Esophagus mucosa (tissue), 1 donor: ENCODE measurements around the gene IQCM. TPM values are rescaled to one million over a fixed set of nuclear protein-coding genes. Genes with fewer than 3 reads are reported as not detected.
A peak's percentile ranks its signal among the peaks of the same experiment; 100 is the strongest.

Source experiments
- ATAC-seq: fragments of 200-7000 bp; cut with Tn5 transposase; one replicate; pipeline ENCODE4 v1.9.1; 2020
- total RNA-seq: library from RNA; stranded (reverse); gene quantifications from one replicate; pipeline ENCODE4 v1.2.4, GENCODE V29; 2023
- donor health status: DM: yes; HTN: yes; CAD: no.

IQCM gene, protein sequence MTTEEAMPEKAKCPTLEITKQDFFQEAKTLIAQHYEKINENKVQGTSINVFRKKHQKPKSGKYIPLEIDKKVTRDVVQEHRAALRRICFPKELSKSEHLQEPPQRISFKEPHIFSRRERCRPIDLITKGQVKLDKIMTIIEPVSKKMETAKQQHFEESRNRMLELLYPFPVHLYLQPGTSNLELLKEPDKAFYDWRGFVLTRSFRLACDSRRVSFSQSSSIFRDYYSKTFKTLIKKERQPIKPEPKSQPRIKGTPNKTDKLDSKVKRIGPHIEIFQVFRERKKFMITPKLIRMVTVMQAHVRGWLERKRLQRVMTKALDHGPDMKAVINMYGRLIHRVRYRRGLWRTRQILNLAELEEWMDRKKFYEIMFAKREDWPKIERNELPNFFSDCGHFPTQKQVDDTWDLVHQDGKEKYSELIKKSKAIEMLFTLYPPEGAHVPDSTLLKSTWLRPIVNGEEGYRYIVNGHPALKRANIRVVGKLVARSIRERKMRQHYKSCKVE
- not detected for total RNA-seq

- ATAC-seq = no peak
These were observed at the start of gene IQCM for GRCh38 chr4:149815743-149816142. TSS of gene IQCM (minus strand) at chr4:149815843. CDS start at chr4:149742691, 73,152 bp downstream.

DNA sequence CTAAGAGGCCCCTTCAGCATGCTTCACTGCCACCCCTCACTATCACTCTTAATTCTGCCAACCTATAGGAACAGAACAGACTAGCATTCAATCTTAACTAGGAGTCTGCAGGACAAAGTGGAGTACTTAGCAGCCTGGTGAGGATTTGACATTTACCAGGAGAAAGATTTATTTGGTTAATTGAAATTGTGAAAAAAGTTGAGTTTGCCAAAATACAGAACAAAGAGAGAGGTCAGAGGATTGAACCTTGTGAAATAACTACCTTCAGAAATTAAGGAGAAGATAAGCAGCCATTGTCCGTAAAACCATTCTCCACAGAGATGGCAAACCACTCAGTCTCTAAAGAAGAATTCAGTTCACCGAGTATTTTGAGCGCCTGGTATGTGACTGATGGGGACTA, 41.8 kb upstream of the IQCM start:
- ATAC-seq = no peak

GRCh38 chr4:149845743-149846142, 30.1 kb upstream of the IQCM start:
- ATAC-seq = no peak

DNA sequence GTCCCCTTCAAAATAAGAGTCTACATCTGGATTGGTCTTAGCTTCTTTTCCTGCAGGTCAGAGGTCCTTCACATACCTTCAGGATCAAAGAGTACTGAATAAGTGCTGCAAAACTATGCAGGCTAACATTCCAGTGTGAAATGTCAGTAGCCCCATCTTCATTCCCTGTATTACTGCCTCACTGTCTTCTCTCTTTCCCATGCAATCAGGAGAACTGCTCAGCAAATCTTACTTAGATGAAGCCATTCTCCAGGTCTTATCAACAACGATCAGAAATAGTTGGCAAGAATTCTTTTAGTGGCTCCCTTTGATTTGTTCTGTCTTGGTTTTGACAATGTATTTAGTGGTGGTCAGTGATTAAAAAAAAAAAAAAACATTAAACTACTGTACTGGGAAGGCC, 26.0 kb upstream of the IQCM start:
- no peak for ATAC-seq

DNA sequence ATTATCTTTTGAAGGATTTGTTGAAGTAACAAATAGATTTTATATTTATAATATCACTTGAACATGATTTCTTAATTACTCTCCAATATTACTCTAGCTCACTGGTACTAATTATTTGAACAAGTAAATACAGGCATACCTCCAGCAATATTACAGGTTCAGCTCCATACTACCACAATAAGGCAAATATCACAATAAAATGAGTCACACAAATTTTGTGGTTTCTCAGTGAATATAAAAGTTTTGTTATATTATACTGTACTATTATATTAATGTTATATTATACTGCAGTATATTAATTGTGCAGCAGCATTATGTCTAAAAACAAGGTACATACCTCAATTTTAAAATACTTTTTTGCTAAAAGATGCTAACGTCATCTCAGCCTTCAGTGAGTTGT, 22.4 kb upstream of the IQCM start:
- ATAC-seq = no peak

GRCh38 chr4:149836546-149836945, 20.9 kb upstream of the IQCM start:
- ATAC-seq = no peak

DNA sequence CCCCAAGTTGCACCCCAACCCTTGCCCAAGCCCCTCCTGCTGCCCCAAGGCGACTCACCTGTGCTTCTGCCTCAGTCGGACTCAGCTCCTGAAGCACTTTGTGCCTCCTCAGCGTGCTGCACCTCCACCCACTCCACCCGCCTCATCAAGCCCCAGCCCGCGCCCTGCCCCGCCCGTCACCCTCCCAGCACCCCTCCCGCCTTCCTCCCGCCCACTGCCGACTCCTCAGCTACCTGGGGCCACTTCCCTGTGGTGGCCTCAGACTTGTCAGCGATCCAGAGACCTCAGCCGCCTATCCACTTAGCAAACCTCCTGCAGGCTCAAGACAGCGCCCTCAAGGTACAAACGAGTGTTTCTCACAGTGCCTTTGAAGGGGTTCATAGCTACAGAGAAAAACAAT, 19.6 kb upstream of the IQCM start:
- ATAC-seq = no peak

DNA sequence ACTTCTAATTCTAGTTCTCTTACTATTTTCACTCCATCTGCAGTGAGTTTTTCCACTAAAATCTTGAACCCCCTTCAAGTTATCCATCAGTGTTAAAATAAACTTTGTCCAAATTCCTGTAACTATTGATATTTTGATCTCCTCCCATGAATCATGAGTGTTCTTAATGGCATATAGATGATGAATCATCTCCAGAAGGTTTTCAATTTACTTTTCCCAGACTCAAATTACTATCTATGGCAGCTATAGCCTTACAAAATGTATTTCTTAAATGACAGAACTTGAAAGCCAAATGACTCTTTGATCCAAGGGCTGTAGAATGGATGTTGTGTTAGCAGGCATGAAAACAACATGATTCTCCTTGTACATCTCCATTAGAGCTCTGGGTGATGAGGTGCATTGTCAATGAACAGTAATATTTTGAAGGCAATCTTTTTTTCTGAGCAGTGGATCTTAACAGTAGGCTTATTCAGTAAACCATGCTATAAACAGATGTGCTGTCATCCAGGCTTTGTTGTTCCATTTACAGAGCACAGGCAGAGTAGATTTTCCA, 16.1 kb upstream of the IQCM start:
- ATAC-seq = no peak

GRCh38 chr4:149830823-149831222, 15.2 kb upstream of the IQCM start:
- ATAC-seq = no peak

DNA sequence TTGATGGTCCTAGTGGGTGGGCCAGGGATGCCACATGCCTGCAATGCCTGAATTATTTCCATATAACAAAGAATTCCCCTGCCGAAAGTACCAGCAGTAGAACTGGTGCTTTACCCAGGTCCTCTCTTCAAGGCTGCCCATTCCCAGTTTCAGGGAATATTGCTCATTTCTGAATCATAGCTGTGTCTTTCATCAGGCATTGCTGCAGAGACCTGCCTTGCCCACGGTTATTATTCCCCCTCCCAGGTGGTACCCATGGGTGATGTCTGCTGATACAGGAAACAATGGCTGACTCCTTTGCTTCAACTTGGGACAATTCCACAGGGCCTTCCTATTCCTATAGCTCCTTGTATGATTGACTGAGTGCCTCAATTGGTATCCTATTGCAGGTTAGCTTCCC, 9.7 kb upstream of the IQCM start:
- ATAC-seq = no peak

DNA sequence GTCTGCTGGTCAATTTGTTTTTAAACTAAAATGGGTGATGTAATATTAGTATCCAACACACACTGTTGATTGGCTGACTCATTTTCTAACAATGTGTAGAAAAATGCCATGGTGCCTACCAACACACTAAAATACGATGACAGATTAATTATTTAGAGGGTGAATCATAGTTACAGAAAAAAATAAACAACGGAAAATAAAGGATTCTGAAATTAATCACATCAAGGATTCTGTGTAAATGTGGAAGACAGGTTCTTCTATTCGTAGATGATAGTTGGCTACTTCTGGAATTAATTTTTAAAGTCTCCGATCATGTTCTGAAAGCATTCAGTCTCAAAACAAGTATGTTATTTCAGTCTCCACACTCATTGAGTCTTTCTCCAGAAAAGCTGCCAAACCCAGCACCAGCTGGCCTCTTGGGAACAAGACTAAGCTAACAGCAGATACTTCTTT, 8.2 kb upstream of the IQCM start:
- no peak for ATAC-seq

DNA sequence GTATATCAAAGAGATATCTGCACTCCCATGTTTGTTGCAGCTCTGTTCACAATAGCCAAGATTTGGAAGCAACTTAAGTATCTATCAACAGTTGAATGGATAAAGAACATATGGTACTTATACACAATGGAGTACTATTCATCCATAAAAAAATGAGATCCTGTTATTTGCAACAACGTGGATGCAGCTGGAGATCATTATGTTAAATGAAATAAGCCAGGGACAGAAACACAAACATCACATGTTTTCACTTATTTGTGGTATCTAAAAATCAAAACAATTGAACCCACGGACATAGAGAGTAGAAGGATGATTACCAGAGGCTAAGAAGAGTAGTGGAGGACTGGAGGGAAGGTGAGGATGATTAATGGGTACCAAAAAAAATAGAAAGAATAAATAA, 14.2 kb downstream of the IQCM start:
- ATAC-seq = no peak

DNA sequence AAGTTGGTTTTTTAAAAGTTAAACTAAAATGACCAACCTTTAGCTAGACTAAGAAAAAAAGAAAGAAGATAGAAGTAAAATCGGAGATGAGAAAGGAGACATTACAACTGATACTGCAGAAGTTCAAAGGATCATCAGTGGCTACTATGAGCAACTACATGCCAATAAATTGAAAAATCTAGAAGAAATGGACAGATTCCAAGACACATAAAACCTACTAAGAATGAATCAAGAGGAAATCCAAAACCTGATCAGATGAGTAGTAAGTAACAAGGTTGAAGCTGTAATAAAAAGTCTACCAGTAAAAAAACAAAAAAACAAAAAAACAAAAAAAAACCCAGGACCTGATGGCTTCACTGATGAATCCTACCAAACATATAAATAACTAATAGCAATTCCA, 16.1 kb downstream of the IQCM start:
- no peak for ATAC-seq

GRCh38 chr4:149796381-149796780, 19.3 kb downstream of the IQCM start:
- peak; percentile 25 for ATAC-seq

GRCh38 chr4:149795256-149795655, 20.4 kb downstream of the IQCM start:
- ATAC-seq = no peak

- no peak for ATAC-seq
These were observed 21.3 kb downstream of the IQCM start for GRCh38 chr4:149794352-149794751.

GRCh38 chr4:149793459-149793858, 22.2 kb downstream of the IQCM start:
- ATAC-seq = no peak

GRCh38 chr4:149791851-149792250, 23.8 kb downstream of the IQCM start:
- no peak for ATAC-seq

GRCh38 chr4:149790172-149790907, 25.3 kb downstream of the IQCM start:
- no peak for ATAC-seq

- ATAC-seq = no peak
These were observed 27.3 kb downstream of the IQCM start for GRCh38 chr4:149788300-149788699.

DNA sequence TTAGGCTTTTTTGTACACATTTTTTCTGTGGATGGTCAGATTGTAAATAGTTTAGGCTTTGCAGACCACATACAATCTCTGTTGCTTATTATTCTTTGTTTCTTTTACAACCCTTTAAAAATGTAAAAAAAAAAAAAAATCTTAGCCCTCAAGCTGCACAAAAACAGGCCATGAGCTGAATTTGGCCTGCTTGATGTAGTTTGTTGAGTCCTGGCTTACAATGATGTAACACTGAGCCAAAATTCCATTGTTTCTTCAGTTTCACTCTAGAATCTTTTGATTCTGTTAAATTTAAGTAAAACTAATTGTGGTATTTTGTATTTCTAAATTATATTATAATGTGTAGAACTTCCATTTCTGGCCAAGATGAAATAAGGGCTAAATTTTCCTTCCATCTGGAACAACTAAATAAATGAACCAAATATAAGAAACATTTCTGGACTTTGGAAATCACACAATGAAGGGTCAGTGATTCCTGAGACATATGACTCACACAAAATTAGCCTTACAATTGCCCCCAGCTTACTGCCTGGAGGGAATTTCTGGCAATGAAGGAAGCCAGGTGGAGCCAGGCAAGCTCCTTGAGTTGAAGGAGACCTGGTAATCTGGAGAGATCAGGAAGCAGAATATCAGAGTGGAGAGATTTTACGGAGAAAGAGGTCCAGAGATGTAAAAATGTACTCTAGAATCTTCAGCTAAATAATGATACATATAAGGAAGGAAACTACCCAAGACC, 29.8 kb downstream of the IQCM start:
- ATAC-seq = no peak

GRCh38 chr4:149784018-149784417, 31.6 kb downstream of the IQCM start:
- peak; percentile 17 for ATAC-seq

DNA sequence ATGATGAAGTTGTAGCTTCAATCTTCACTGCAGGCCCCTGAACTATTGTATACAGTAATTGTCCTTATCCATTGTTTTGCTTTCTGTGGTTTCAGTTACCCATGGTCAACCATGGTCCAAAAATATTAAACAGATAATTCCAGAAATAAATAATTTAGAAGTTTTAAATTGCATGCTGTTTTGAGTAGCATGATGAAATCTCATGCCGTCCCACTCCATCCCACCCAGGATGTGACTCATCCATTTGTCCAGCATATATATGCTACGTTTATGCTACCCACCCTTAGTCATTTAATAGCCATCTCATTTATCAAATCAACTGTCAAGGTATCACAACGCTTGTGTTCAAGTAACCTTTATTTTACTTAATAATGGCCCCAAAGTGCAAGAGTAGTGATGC, 34.5 kb downstream of the IQCM start:
- ATAC-seq = no peak
